WTC11 (cell line): Measurements from ENCODE around the gene ACOT2.
"Not testable (repeated sequence)": the region's sequence is repeated elsewhere in the genome, so short reads cannot be mapped to it uniquely, and the experiment has no call there.

Source experiments
- TF ChIP-seq, protein P1 (sequence below): sonication (generic); formaldehyde crosslinking; IDR thresholded peaks from 2 replicates; pipeline ENCODE4 v1.8.1; 2023; ENCODE audit warnings: mild to moderate bottlenecking, missing genetic modification reagents, moderate library complexity
- TF ChIP-seq, protein P2 (sequence below): sonication (generic); formaldehyde crosslinking; IDR thresholded peaks from 2 replicates; pipeline ENCODE4 v1.8.0; 2022; ENCODE audit warnings: mild to moderate bottlenecking, missing genetic modification reagents

DNA sequence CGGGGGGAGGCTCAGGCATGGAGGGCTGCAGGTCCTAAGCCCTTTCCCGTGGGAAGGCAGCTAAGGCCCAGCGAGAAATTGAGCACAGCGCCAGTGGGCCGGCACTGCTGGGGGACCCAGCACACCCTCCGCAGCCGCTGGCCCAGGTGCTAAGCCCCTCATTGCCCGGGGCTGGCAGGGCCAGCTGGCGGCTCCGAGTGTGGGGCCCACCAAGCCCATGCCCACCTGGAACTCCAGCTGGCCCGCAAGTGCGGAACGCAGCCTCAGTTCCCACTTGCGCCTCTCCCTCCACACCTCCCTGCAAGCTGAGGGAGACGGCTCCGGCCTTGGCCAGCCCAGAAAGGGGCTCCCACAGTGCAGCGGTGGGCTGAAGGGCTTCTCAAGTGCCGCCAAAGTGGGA is 2.6 kb upstream of the ACOT2 start:
- TF ChIP-seq, protein P1, sequence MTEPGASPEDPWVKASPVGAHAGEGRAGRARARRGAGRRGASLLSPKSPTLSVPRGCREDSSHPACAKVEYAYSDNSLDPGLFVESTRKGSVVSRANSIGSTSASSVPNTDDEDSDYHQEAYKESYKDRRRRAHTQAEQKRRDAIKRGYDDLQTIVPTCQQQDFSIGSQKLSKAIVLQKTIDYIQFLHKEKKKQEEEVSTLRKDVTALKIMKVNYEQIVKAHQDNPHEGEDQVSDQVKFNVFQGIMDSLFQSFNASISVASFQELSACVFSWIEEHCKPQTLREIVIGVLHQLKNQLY, result not testable (repeated sequence)
- TF ChIP-seq, protein P2, sequence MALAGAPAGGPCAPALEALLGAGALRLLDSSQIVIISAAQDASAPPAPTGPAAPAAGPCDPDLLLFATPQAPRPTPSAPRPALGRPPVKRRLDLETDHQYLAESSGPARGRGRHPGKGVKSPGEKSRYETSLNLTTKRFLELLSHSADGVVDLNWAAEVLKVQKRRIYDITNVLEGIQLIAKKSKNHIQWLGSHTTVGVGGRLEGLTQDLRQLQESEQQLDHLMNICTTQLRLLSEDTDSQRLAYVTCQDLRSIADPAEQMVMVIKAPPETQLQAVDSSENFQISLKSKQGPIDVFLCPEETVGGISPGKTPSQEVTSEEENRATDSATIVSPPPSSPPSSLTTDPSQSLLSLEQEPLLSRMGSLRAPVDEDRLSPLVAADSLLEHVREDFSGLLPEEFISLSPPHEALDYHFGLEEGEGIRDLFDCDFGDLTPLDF (CRISPR knock-in tag), result not testable (repeated sequence)
